ENCODE results near the gene SNPH. TPM values are rescaled to one million over a fixed set of nuclear protein-coding genes. Genes with fewer than 3 reads are reported as not detected.

Gene SNPH
- total and polyA plus RNA-seq, 2 of the 4 experiments (the other 2 are of a cell fraction) = 3.1 to 4.5 TPM

DNA sequence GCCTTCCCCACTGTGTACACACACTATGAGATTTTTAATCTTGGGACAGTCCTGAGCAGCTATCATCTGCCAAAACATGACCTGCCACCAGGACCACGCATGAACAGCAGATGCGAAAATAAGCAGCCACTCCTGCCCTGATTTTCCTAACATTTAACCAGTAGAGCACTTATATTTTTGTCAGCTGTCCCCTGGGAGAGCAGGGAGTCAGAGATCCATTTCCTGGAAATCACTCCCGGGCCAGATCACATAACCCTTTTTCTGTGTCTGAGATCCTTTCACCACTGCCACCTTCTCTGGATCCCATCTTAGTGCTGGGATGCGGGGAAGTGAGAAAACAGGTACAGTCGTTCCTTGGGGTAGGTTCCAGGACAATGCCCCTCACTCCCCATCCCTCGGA is 57.2 kb downstream of the SNPH start (continued):
- TF ChIP-seq, protein P1, sequence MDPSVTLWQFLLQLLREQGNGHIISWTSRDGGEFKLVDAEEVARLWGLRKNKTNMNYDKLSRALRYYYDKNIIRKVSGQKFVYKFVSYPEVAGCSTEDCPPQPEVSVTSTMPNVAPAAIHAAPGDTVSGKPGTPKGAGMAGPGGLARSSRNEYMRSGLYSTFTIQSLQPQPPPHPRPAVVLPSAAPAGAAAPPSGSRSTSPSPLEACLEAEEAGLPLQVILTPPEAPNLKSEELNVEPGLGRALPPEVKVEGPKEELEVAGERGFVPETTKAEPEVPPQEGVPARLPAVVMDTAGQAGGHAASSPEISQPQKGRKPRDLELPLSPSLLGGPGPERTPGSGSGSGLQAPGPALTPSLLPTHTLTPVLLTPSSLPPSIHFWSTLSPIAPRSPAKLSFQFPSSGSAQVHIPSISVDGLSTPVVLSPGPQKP (IDR thresholded peaks at IDR 0.05; ENCODE audit: borderline replicate concordance, low read depth, low read length) = no peak
- TF ChIP-seq MAFK (IDR thresholded peaks at IDR 0.05; ENCODE audit: low read depth, low read length) (no peak), NFE2L2 (IDR thresholded peaks at IDR 0.05; ENCODE audit: low read depth, low read length) (no peak)
- TF ChIP-seq, protein P2, sequence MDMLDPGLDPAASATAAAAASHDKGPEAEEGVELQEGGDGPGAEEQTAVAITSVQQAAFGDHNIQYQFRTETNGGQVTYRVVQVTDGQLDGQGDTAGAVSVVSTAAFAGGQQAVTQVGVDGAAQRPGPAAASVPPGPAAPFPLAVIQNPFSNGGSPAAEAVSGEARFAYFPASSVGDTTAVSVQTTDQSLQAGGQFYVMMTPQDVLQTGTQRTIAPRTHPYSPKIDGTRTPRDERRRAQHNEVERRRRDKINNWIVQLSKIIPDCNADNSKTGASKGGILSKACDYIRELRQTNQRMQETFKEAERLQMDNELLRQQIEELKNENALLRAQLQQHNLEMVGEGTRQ (IDR thresholded peaks at IDR 0.05; ENCODE audit: low read depth, low read length) = no peak

Data from IMR-90 (cell line).